Heart right ventricle (tissue), 16 donors: ENCODE measurements around the gene STX3. TPM values are rescaled to one million over a fixed set of nuclear protein-coding genes. Genes with fewer than 3 reads are reported as not detected.

Experiments used
- ATAC-seq, 8 donors: fragments of 200-7000 bp; cut with Tn5 transposase; one replicate each; pipeline ENCODE4 v1.9.1; 2020; ENCODE audit warnings: mild to moderate bottlenecking in 8 of 8, moderate library complexity in 8 of 8, moderate number of reproducible peaks in 1 of 8
- DNase-seq, 2 donors: peaks; one replicate each; pipeline ENCODE4 v3.0.0-alpha.2; 2020
- H3K27ac ChIP-seq, 10 donors: fragments of 200-600 bp; sonication (generic) in 2 of 10; one replicate each; pipeline versions ENCODE4 v1.5.0 to v1.8.0; 2020 to 2022; ENCODE audit warnings: mild to moderate bottlenecking in 3 of 10
- H3K27me3 ChIP-seq, 7 donors: fragments of 200-600 bp; one replicate each; pipeline ENCODE4 v1.8.0; 2021 to 2022; ENCODE audit warnings: mild to moderate bottlenecking in 2 of 7
- H3K36me3 ChIP-seq, 9 donors: fragments of 200-600 bp; sonication (generic) in 1 of 9; one replicate each; pipeline versions ENCODE4 v1.5.0 to v1.8.0; 2020 to 2022; ENCODE audit warnings: mild to moderate bottlenecking in 2 of 9
- H3K4me1 ChIP-seq, 9 donors: fragments of 200-600 bp; sonication (generic) in 1 of 9; one replicate each; pipeline versions ENCODE4 v1.5.0 to v1.8.0; 2020 to 2022; ENCODE audit warnings: mild to moderate bottlenecking in 4 of 9
- H3K4me3 ChIP-seq, 10 donors: fragments of 200-600 bp; sonication (generic) in 2 of 10; one replicate each; pipeline versions ENCODE4 v1.5.0 to v1.8.0; 2020 to 2022; ENCODE audit warnings: mild to moderate bottlenecking in 7 of 10, moderate library complexity in 2 of 10
- H3K9me3 ChIP-seq, 11 donors: fragments of 200-600 bp in 10 of 11; sonication (generic) in 2 of 11; one replicate each; pipeline versions ENCODE4 v1.5.0 to v1.8.0; 2013 to 2022; ENCODE audit warnings: mild to moderate bottlenecking in 2 of 11, control low read depth in 1 of 11, moderate library complexity in 1 of 11
- WGBS, 2 donors: extraction: QIAGEN DNeasy Blood & Tissue Kit; methylation state at CpG; one replicate each; pipeline ENCODE4 v1.1.7; 2013; ENCODE audit warnings: inconsistent platforms in 1 of 2; 5-methylcytosine and 5-hydroxymethylcytosine counted together
- intact Hi-C, 10 donors: fragments of 100-400 bp; cut with DNase I; formaldehyde crosslinking; loops; one replicate each; pipeline versions ENCODE4 v1.11.1 to v1.14.2; 2022
- polyA plus RNA-seq, 2 donors: library from polyadenylated mRNA; stranded (reverse); fragments of 200-250 nt; gene quantifications; one replicate each; pipeline ENCODE4 v1.2.3, GENCODE V29; 2013
- total RNA-seq, 10 donors: library from RNA; stranded (reverse); fragmentation: NEBNext Ultra II Directional in 3 of 10; extraction: Animal tissue kit (Norgen Biotek cat#: 25700) in 3 of 10; gene quantifications; one replicate each; pipeline versions ENCODE4 v1.2.1 to v1.2.4, GENCODE V29; 2021 to 2023
- TF ChIP-seq, protein P1 (sequence below), 9 donors: fragments of 200-600 bp; sonication (generic) in 2 of 9; IDR thresholded peaks; one replicate each; pipeline versions ENCODE4 v1.5.0 to v1.8.0; 2021 to 2022; ENCODE audit warnings: antibody characterized with exemption in 9 of 9, mild to moderate bottlenecking in 5 of 9, moderate library complexity in 1 of 9
- donor health status: Arrhythmogenic right ventricular cardiomyopathy.
- donor health status: ischemic (EF 13 %, LVEDD 7.1; RV severe dilation, severe dysfunction).
- donor health status: healthy with polysubstance abuse.
- donor health status: DM: no; HTN: yes; CAD: no.
- donor health status: DM: no; HTN: no; CAD: no.
- donor health status: ischemic (EF 25% LVEDD 6.9; RV normal size, moderate dysfunction).
- donor health status: ischemic (EF 25% LVEDD 5.7; RV mildly dilated, moderate dysfunction).
- donor health status: healthy.
- donor health status: DM: yes; HTN: yes; CAD: no.
- donor health status: Ischemic cardiomyopathy.
- donor health status: ischemic (EF 35%, LVEDD 5.7; RV mildly dilated, moderate dysfunction).
- donor health status: nonischemic (EF 11% LVEDD 7.7; RV severe dilation, severe dysfunction).
- donor health status: DM: yes; HTN: yes; CAD: no.
- donor health status: PGD.
- donor health status: ischemic (EF 29% LVEDD 5.4; RV normal size, mild dysfunction).
- donor health status: nonischemic (EF 23%, LVEDD 6.1; RV moderate dilation, normal function).

Gene STX3
- total and polyA plus RNA-seq, 12 donors: 5.4 to 12.8 (median 8.7) TPM

DNA sequence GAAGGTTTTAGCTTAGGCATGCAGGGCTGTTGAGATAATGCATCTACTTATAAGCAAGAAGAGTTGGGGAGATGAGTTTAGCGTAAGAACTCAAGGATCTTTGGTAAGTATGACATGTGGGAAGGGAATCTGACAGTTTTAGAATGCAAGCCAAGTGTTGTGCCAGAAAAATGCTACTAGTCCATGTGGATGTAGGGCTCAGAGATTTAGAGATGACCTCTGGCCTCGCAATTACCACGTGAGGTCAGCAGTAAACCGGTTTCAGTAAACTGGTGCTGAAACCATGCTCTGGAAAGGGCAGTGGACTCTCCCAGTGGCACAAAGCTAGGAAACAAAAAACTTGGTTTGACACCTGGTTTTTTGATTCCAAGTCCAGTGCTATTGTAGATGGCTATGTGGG, 36.5 kb downstream of the STX3 start:
- DNase-seq (no peak), ATAC-seq (no peak)
- intact Hi-C loops: no loop called here
- peaks cover 0 to 15% (median 13%) of the 10 kb centered on the region in 9 donors for H3K4me1 ChIP-seq
- TF ChIP-seq, protein P1, sequence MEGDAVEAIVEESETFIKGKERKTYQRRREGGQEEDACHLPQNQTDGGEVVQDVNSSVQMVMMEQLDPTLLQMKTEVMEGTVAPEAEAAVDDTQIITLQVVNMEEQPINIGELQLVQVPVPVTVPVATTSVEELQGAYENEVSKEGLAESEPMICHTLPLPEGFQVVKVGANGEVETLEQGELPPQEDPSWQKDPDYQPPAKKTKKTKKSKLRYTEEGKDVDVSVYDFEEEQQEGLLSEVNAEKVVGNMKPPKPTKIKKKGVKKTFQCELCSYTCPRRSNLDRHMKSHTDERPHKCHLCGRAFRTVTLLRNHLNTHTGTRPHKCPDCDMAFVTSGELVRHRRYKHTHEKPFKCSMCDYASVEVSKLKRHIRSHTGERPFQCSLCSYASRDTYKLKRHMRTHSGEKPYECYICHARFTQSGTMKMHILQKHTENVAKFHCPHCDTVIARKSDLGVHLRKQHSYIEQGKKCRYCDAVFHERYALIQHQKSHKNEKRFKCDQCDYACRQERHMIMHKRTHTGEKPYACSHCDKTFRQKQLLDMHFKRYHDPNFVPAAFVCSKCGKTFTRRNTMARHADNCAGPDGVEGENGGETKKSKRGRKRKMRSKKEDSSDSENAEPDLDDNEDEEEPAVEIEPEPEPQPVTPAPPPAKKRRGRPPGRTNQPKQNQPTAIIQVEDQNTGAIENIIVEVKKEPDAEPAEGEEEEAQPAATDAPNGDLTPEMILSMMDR (IDR thresholded peaks at IDR 0.05): no peak
- H3K36me3 ChIP-seq: peaks cover 0 to 93% (median 40%) of the 10 kb centered on the region in 9 donors
- H3K27ac ChIP-seq: no peak overlapping the region
- H3K9me3 ChIP-seq: no peaks in the 10 kb centered on the region
- no peak overlapping the region for H3K4me3 ChIP-seq
- H3K27me3 ChIP-seq: no peaks in the 10 kb centered on the region
- 95 to 97% methylated on average over 4 of the region's 4 CpGs for WGBS, 2 donors

DNA sequence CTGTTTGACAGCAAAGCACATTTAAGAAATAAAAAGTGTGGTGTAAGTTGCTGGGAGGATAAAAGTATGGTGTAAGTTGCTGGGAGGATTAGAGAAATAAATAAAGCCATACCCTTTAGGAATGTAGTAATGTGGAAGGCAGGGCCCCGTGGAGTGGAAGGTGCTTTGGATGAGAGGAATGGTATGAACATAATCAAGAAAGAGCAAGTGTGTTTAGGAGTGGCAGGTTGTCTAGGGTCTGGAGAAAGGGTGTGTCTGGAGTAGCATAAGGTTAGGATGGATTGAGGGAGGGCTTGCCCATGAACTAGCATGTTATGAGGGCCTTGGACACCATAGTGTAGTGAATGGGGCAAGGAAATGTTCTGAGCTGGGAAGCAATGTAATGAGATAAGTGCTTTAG, 37.3 kb downstream of the STX3 start:
- H3K27ac ChIP-seq: no peak overlapping the region
- TF ChIP-seq, protein P1 (IDR thresholded peaks at IDR 0.05): no peak
- peaks cover 0 to 6% (median 4%) of the 10 kb centered on the region in 9 donors for H3K4me1 ChIP-seq
- H3K36me3 ChIP-seq: peaks cover 0 to 100% (median 40%) of the 10 kb centered on the region in 9 donors
- intact Hi-C loops: no loop called here
- H3K9me3 ChIP-seq: no peaks in the 10 kb centered on the region
- no peak for DNase-seq
- no peak for ATAC-seq
- WGBS, 2 donors: 89 to 93% methylated on average over 1 of the region's 1 CpG
- no peak overlapping the region for H3K4me3 ChIP-seq
- no peaks in the 10 kb centered on the region for H3K27me3 ChIP-seq

DNA sequence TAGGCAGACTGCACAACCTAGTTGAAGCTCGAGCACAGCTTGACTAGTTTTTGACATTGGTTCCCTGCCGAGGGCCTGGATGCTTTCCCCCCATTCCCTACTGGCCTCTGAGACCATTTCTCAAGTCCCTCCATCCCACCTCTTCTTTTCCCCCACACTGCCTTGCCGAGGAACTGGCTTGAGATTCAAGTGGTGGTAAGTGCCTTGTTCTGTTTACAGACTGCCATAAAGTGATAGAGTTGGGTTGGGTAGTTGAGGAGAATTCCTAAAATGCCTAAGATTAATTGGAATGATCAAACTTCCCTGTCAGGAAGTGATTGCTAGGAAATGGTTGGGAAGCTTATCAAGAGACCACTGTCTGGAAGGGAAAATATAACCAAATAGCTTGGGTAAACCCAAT, 39.2 kb downstream of the STX3 start:
- intact Hi-C loops: no loop called here
- WGBS, 2 donors: 82 to 89% methylated on average over 3 of the region's 3 CpGs
- Histone ChIP-seq H3K9me3 (no peaks in the 10 kb centered on the region), H3K4me1 (no peaks in the 10 kb centered on the region), H3K36me3 (peaks cover 0 to 100% (median 40%) of the 10 kb centered on the region in 9 donors), H3K4me3 (no peak overlapping the region), H3K27me3 (no peaks in the 10 kb centered on the region), H3K27ac (no peak overlapping the region)
- DNase-seq (no peak), ATAC-seq (no peak)
- TF ChIP-seq, protein P1 (IDR thresholded peaks at IDR 0.05): no peak

DNA sequence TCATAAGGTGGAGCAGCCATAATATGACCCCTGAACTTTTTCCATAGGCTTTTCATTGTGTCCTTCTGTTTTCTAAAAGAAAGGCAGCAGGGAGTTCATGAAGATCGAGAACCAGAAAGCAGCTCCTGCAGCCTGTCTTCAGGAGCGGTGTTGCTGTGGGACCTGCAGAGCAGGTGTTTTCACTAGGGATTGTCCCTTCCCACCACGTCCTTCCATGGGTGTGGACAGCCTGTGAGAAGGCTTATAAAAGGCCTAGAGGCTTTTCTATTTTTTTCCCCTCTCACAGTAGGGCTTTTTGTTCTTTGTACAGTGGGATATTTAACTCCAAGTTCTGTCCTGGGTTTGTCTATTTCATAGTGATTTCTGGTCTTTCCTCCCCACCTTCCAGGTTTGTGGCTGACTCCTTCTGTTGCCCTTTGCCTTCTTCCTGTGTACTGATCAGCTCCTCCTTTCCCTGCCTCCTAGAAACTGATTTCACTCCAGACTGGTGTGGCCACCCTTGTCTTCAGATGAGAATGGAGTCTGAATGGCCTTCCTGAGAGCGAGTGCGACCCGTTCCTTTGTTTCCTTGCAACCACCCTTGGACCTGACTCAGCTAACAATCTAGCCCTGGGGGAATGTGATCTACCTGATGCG, 45.3 kb downstream of the STX3 start:
- no peak for ATAC-seq
- TF ChIP-seq, protein P1 (IDR thresholded peaks at IDR 0.05): no peak
- H3K27ac ChIP-seq: peak overlapping the region in 3 of 10 donors; percentile 50 to 83 (median 61)
- peaks cover 0 to 88% (median 14%) of the 10 kb centered on the region in 9 donors for H3K36me3 ChIP-seq
- H3K4me1 ChIP-seq: peaks cover 0 to 22% (median 12%) of the 10 kb centered on the region in 9 donors
- 81 to 84% methylated on average over 7 of the region's 7 CpGs for WGBS, 2 donors
- DNase-seq: no peak
- no peak overlapping the region for H3K4me3 ChIP-seq
- intact Hi-C loops: loop anchor here in 9 of 10 donors (2.0 to 10.0 kb wide), 9 partner anchors 46 to 266 kb away; partner anchors contain the start of genes PATL1 (in 3 of the 9) and STX3 (in 1 of the 9)
- H3K9me3 ChIP-seq: no peaks in the 10 kb centered on the region
- no peaks in the 10 kb centered on the region for H3K27me3 ChIP-seq
